ENCODE results near the gene PCOLCE2. TPM values are rescaled to one million over a fixed set of nuclear protein-coding genes. Genes with fewer than 3 reads are reported as not detected.
A peak's percentile ranks its signal among the peaks of the same experiment; 100 is the strongest.

The PCOLCE2 gene
- total RNA-seq = 10 to 100 TPM in 2 of 4 donors, 1 to 10 TPM in 2; 3.1 to 37.8 (median 14.5) TPM

GRCh38 chr3:142888481-142889211 is at the start of gene PCOLCE2:
Gene PCOLCE2 (minus strand): TSS chr3:142889083. CDS start chr3:142888896, 187 bp downstream.
- Histone ChIP-seq H3K4me3 (replicated peaks in 1 of 3) (peak within 1 kb of the TSS in 2 of 3 donors; percentile 33 to 47), H3K9me3 (no peaks in the 10 kb centered on the region), H3K27ac (peak within 1 kb of the TSS in 1 of 3 donors; percentile 26), H3K4me1 (peaks cover 4 to 13% of the 10 kb centered on the region in 2 donors), H3K27me3 (no peaks in the 10 kb centered on the region), H3K36me3 (no peaks in the 10 kb centered on the region)
- intact Hi-C loops (cut with DNase I) = no loop called here
- 2 to 3% methylated on average over 20 to 27 of the region's 74 CpGs for WGBS, 2 donors
- TF ChIP-seq CTCF (IDR thresholded peaks at IDR 0.05) = no peak
- TF ChIP-seq POLR2A (IDR thresholded peaks at IDR 0.05) = no peak
- DNase-seq = peak; percentile 13 to 14

GRCh38 chr3:142935963-142936362 is 47.1 kb upstream of the PCOLCE2 start:
- intact Hi-C loops (cut with DNase I) = no loop called here

GRCh38 chr3:142934887-142935269 is 46.0 kb upstream of the PCOLCE2 start:
- intact Hi-C loops (cut with DNase I) = no loop called here
- 90 to 100% methylated on average over 3 of the region's 3 CpGs for WGBS, 2 donors
- H3K4me1 ChIP-seq = no peaks in the 10 kb centered on the region
- H3K4me3 ChIP-seq (replicated peaks in 1 of 3) = no peak overlapping the region
- no peak overlapping the region for H3K27ac ChIP-seq
- TF ChIP-seq CTCF (IDR thresholded peaks at IDR 0.05) (no peak), POLR2A (IDR thresholded peaks at IDR 0.05) (no peak)
- H3K27me3 ChIP-seq = no peaks in the 10 kb centered on the region
- no peak for DNase-seq
- H3K9me3 ChIP-seq = no peaks in the 10 kb centered on the region
- H3K36me3 ChIP-seq = no peaks in the 10 kb centered on the region

More at GRCh38 chr3:142935963-142936362, 47.1 kb upstream of the PCOLCE2 start:
- 70 to 75% methylated on average over 5 of the region's 5 CpGs for WGBS, 2 donors
- H3K4me3 ChIP-seq (replicated peaks in 1 of 3) = no peak overlapping the region
- no peaks in the 10 kb centered on the region for H3K27me3 ChIP-seq
- DNase-seq = no peak
- no peaks in the 10 kb centered on the region for H3K36me3 ChIP-seq
- H3K9me3 ChIP-seq = no peaks in the 10 kb centered on the region
- no peak for TF ChIP-seq POLR2A (IDR thresholded peaks at IDR 0.05)
- no peak for TF ChIP-seq CTCF (IDR thresholded peaks at IDR 0.05)
- H3K4me1 ChIP-seq = no peaks in the 10 kb centered on the region
- no peak overlapping the region for H3K27ac ChIP-seq

GRCh38 chr3:142934128-142934886 is 45.4 kb upstream of the PCOLCE2 start:
- DNase-seq = no peak
- WGBS, 2 donors = 80 to 87% methylated on average over 7 of the region's 7 CpGs

More at GRCh38 chr3:142934128-142934886, 45.4 kb upstream of the PCOLCE2 start:
- TF ChIP-seq POLR2A (IDR thresholded peaks at IDR 0.05) = no peak
- no peak for TF ChIP-seq CTCF (IDR thresholded peaks at IDR 0.05)
- H3K9me3 ChIP-seq = no peaks in the 10 kb centered on the region
- no peak overlapping the region for H3K27ac ChIP-seq
- no peak overlapping the region for H3K4me3 ChIP-seq (replicated peaks in 1 of 3)
- no peaks in the 10 kb centered on the region for H3K27me3 ChIP-seq
- intact Hi-C loops (cut with DNase I) = no loop called here
- no peaks in the 10 kb centered on the region for H3K4me1 ChIP-seq
- H3K36me3 ChIP-seq = no peaks in the 10 kb centered on the region

All from thyroid gland (tissue), 4 donors.